Ovary (tissue), 3 donors: Measurements from ENCODE around the gene PRDM16.

Source experiments
- POLR2A ChIP-seq: fragments of 450-650 bp; IDR thresholded peaks from one replicate; pipeline ENCODE4 v1.6.1; 2017; ENCODE audit warnings: antibody characterized with exemption, mild to moderate bottlenecking, moderate library complexity
- TF ChIP-seq, protein P1 (sequence below), 3 donors: fragments of 450-650 bp in 2 of 3; fragments of 200-600 bp in 1 of 3; IDR thresholded peaks; one replicate each; pipeline versions ENCODE4 v1.5.1 to v1.8.0; 2016 to 2022; ENCODE audit warnings: antibody characterized with exemption in 3 of 3, mild to moderate bottlenecking in 1 of 3
- donor health status: DM: no; HTN: no; CAD: no.

GRCh38 chr1:3141129-3141528, 72.1 kb downstream of the PRDM16 start:
- TF ChIP-seq, protein P1, sequence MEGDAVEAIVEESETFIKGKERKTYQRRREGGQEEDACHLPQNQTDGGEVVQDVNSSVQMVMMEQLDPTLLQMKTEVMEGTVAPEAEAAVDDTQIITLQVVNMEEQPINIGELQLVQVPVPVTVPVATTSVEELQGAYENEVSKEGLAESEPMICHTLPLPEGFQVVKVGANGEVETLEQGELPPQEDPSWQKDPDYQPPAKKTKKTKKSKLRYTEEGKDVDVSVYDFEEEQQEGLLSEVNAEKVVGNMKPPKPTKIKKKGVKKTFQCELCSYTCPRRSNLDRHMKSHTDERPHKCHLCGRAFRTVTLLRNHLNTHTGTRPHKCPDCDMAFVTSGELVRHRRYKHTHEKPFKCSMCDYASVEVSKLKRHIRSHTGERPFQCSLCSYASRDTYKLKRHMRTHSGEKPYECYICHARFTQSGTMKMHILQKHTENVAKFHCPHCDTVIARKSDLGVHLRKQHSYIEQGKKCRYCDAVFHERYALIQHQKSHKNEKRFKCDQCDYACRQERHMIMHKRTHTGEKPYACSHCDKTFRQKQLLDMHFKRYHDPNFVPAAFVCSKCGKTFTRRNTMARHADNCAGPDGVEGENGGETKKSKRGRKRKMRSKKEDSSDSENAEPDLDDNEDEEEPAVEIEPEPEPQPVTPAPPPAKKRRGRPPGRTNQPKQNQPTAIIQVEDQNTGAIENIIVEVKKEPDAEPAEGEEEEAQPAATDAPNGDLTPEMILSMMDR (IDR thresholded peaks at IDR 0.05) = no peak
- no peak for TF ChIP-seq POLR2A
